Left lung (tissue), 10 donors: ENCODE results near the gene DDC. TPM values are rescaled to one million over a fixed set of nuclear protein-coding genes. Genes with fewer than 3 reads are reported as not detected.
"Not testable (repeated sequence)": the region's sequence is repeated elsewhere in the genome, so short reads cannot be mapped to it uniquely, and the experiment has no call there.

Experiments used
- ATAC-seq: fragments of 200-7000 bp; cut with Tn5 transposase; one replicate; pipeline ENCODE4 v1.9.1; 2020; ENCODE audit warnings: moderate library complexity
- DNase-seq, 4 donors: peaks; one replicate each; pipeline ENCODE4 v3.0.0-alpha.2; 2013 to 2020
- H3K27ac ChIP-seq, 2 donors: fragments of 200-600 bp; sonication (generic) in 1 of 2; one replicate each; pipeline versions ENCODE4 v1.5.0 to v1.8.0; 2020 to 2021
- H3K27me3 ChIP-seq, 2 donors: fragments of 200-600 bp; sonication (generic) in 1 of 2; one replicate each; pipeline versions ENCODE4 v1.5.0 to v1.8.0; 2020 to 2021
- H3K36me3 ChIP-seq, 2 donors: fragments of 200-600 bp; sonication (generic) in 1 of 2; one replicate each; pipeline versions ENCODE4 v1.5.0 to v1.8.0; 2020 to 2021
- H3K4me1 ChIP-seq, 2 donors: fragments of 200-600 bp; one replicate each; pipeline ENCODE4 v1.8.0; 2021
- H3K4me3 ChIP-seq, 2 donors: fragments of 200-600 bp; sonication (generic) in 1 of 2; one replicate each; pipeline versions ENCODE4 v1.5.0 to v1.8.0; 2020 to 2021; ENCODE audit warnings: mild to moderate bottlenecking in 1 of 2
- H3K9me3 ChIP-seq, 2 donors: fragments of 200-600 bp; sonication (generic) in 1 of 2; one replicate each; pipeline versions ENCODE4 v1.5.0 to v1.8.0; 2020 to 2021
- intact Hi-C, 2 donors: fragments of 100-400 bp; cut with DNase I; formaldehyde crosslinking; loops; one replicate each; pipeline versions ENCODE4 v1.11.2 to v1.14.2; 2022
- polyA plus RNA-seq, 6 donors: library from polyadenylated mRNA; unstranded; fragments of 120-200 nt; gene quantifications; one replicate each; pipeline ENCODE4 v1.2.1, GENCODE V29; 2013; ENCODE audit not compliant: insufficient read length in 6 of 6
- total RNA-seq, 2 donors: library from RNA; stranded (reverse); fragmentation: NEBNext Ultra II Directional; extraction: Animal tissue kit (Norgen Biotek cat#: 25700); gene quantifications; one replicate each; pipeline ENCODE4 v1.2.1, GENCODE V29; 2021
- TF ChIP-seq, protein P1 (sequence below), 2 donors: fragments of 200-600 bp; sonication (generic) in 1 of 2; IDR thresholded peaks; one replicate each; pipeline versions ENCODE4 v1.5.0 to v1.8.0; 2021; ENCODE audit warnings: antibody characterized with exemption in 2 of 2
- donor health status: DM: no; HTN: yes; CAD: no.
- donor health status: DM: no; HTN: no; CAD: no.

The DDC gene
- total and polyA plus RNA-seq, 8 donors, result 0.90 to 17.6 (median 9.2) TPM

DNA sequence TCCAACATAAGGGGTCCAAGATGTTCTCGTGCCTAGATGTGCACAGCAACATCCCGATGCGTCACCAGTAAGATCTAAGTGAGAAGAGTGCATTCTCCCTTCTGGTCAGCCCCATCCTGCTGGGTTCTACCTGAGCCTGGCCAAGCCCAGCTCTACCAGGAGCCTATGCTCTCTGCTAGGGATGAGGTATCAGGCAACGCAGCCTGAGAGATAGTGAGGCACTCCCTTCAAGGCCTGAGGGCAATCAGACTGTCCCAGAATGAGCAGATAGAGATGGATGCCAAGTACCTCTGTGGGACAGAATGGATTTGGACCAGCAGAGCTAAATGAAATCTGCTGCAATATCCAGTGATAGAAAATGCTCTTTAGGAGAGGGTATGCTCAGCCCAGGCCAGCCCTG is 26.7 kb downstream of the DDC start:
- H3K9me3 ChIP-seq, result no peaks in the 10 kb centered on the region
- no peak for ATAC-seq
- no peak overlapping the region for H3K27ac ChIP-seq
- no peak for DNase-seq
- H3K4me3 ChIP-seq, result no peak overlapping the region
- TF ChIP-seq, protein P1, sequence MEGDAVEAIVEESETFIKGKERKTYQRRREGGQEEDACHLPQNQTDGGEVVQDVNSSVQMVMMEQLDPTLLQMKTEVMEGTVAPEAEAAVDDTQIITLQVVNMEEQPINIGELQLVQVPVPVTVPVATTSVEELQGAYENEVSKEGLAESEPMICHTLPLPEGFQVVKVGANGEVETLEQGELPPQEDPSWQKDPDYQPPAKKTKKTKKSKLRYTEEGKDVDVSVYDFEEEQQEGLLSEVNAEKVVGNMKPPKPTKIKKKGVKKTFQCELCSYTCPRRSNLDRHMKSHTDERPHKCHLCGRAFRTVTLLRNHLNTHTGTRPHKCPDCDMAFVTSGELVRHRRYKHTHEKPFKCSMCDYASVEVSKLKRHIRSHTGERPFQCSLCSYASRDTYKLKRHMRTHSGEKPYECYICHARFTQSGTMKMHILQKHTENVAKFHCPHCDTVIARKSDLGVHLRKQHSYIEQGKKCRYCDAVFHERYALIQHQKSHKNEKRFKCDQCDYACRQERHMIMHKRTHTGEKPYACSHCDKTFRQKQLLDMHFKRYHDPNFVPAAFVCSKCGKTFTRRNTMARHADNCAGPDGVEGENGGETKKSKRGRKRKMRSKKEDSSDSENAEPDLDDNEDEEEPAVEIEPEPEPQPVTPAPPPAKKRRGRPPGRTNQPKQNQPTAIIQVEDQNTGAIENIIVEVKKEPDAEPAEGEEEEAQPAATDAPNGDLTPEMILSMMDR (IDR thresholded peaks at IDR 0.05), result no peak
- no peaks in the 10 kb centered on the region for H3K27me3 ChIP-seq
- no peaks in the 10 kb centered on the region for H3K4me1 ChIP-seq
- no peaks in the 10 kb centered on the region for H3K36me3 ChIP-seq
- intact Hi-C loops, result no loop called here

DNA sequence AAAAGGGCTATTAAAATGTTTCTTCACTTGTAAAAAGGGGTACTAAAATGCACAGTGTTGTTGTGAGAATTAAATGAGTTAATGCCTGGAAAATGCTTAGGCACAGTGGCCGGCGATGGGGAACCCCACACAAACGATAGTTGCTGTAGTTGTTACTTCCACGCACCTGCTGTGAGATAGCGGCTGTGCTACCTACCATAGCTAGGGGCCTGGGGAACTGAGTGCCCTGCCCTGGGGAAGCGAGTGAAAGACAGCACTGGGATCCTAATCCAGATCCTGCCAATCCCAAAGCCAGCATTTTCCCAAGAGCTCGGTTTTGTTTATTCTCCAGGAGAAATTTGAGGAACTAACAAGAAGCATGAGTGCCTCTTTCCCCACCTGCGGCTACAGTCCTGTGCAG is 27.8 kb downstream of the DDC start:
- Histone ChIP-seq H3K27me3 (no peaks in the 10 kb centered on the region), H3K36me3 (no peaks in the 10 kb centered on the region), H3K4me1 (no peaks in the 10 kb centered on the region), H3K9me3 (no peaks in the 10 kb centered on the region), H3K27ac (no peak overlapping the region), H3K4me3 (no peak overlapping the region)
- DNase-seq (no peak), ATAC-seq (no peak)
- intact Hi-C loops, result no loop called here
- TF ChIP-seq, protein P1 (IDR thresholded peaks at IDR 0.05), result no peak

DNA sequence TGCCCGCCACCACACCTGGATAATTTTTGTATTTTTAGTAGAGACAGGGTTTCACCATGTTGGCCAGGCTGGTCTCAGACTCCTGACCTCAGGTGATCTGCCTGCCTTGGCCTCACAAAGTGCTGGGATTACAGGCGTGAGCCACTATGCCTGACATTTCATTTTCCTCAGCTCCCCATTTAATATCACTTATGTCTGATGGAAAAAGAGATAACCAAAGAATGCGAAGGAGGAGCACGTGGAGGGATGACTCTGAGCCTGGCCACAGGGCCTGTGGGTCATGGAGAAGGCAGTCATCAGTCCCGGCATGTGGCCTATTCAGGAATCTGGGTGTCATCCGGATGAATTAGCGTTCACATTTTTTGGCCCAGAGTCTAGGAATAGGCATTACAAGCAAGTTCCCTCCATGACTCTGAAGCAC is 29.9 kb downstream of the DDC start:
- peak overlapping the region in 1 of 2 donors; percentile 38 for H3K27ac ChIP-seq
- H3K4me1 ChIP-seq, DNase-seq, H3K4me3 ChIP-seq, intact Hi-C loops, H3K27me3 ChIP-seq, H3K9me3 ChIP-seq, H3K36me3 ChIP-seq: not testable (repeated sequence)
- peak; percentile 26 for ATAC-seq

DNA sequence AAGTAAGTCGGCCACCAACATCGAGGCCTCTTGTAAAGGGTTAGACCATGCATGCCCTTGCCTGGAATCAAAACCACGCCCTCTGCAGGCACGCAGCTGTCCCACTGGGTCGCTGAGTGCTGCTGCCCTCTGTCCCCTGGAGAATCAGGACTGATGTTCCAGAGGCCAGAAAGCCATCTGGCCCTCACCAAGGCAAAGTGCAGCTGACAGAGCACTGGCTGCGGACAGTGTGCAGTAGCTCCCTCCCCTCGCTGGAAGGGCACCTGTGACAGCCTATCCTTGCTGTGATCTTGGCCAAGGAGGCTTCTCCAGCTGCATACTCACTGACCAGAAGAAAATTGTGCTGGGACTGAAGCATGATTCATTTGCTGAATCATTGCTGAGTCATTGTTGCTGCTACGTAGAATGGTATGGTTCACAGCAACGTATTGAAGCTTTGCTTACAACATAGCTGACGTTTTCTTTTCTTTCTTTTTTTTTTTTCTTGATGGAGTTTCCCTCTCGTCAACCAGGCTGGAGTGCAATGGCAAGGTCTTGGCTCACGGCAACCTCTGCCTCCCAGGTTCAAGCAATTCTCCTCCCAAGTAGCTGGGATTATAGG is 30.4 kb downstream of the DDC start:
- Histone ChIP-seq H3K9me3 (no peaks in the 10 kb centered on the region), H3K36me3 (no peaks in the 10 kb centered on the region), H3K27me3 (no peaks in the 10 kb centered on the region), H3K4me3 (no peak overlapping the region), H3K27ac (peak overlapping the region in 1 of 2 donors; percentile 38), H3K4me1 (no peaks in the 10 kb centered on the region)
- peak; percentile 72 for ATAC-seq
- TF ChIP-seq, protein P1 (IDR thresholded peaks at IDR 0.05), result no peak
- DNase-seq, result no peak
- intact Hi-C loops, result no loop called here

DNA sequence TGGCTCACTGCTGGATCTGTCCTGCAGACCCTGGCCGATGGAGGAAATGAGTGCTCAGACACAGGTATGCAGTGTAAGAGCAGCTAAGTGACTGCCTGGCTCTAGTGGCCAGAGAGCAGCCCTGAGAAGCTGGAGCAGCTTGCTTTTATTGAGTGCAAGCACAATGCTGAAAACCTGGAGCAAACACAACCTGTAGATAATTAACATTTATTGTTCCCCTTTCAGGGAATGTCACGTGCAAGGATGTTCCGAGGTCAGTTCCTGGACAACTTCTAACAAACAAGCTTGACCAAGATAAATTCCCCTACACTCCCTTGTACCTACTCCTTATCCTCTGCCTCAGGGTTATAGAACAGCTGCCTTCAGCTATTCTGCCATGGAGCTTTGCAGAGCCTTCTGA is 31.3 kb downstream of the DDC start:
- TF ChIP-seq, protein P1 (IDR thresholded peaks at IDR 0.05), result no peak
- Histone ChIP-seq H3K4me3 (no peak overlapping the region), H3K9me3 (no peaks in the 10 kb centered on the region), H3K27me3 (no peaks in the 10 kb centered on the region), H3K27ac (no peak overlapping the region), H3K36me3 (no peaks in the 10 kb centered on the region), H3K4me1 (no peaks in the 10 kb centered on the region)
- intact Hi-C loops, result no loop called here
- no peak for DNase-seq
- no peak for ATAC-seq

DNA sequence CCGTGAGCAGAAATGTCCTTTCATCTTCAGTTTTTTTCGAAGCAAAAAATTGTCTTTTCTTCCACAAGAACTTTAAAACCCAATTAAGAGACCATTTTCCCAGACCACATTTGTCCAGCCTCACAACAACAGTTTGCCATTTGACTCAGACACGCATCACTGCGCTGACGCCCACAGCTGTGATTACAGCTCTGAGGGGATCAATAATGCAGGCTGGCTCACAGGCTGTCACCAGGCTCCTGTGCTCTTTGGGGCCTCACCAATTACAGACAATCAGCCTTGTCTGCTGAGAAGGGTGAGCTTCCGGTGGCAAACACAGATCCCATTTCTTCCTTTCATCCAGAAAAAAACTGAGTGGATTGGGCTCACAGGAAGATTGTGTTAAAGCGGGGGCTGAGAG is 33.3 kb downstream of the DDC start:
- Histone ChIP-seq H3K27me3 (no peaks in the 10 kb centered on the region), H3K9me3 (no peaks in the 10 kb centered on the region), H3K4me1 (no peaks in the 10 kb centered on the region), H3K4me3 (no peak overlapping the region), H3K36me3 (no peaks in the 10 kb centered on the region), H3K27ac (no peak overlapping the region)
- TF ChIP-seq, protein P1 (IDR thresholded peaks at IDR 0.05), result no peak
- ATAC-seq, result no peak
- DNase-seq, result no peak
- intact Hi-C loops, result no loop called here
